NCI-H146 (cell line): ENCODE data around the gene DLG1.
A peak's percentile ranks its signal among the peaks of the same experiment; 100 is the strongest.

Experiments used
- DNase-seq: peaks from one replicate; lab custom pipeline; 2025; lab: John Stamatoyannopoulos, UW

DLG1 gene

GRCh38 chr3:197028728-197029510 is 269.5 kb downstream of the DLG1 start:
- DNase-seq = peak; percentile 60

- DNase-seq = no peak
These were observed 270.3 kb downstream of the DLG1 start for GRCh38 chr3:197027896-197028727.

- no peak for DNase-seq
These were observed 271.1 kb downstream of the DLG1 start for GRCh38 chr3:197027151-197027895.

GRCh38 chr3:197026481-197026866 is 271.9 kb downstream of the DLG1 start:
- DNase-seq = no peak

- DNase-seq = no peak
These were observed 272.5 kb downstream of the DLG1 start for GRCh38 chr3:197025736-197026480.

GRCh38 chr3:197024881-197025735 is 273.3 kb downstream of the DLG1 start:
- no peak for DNase-seq

GRCh38 chr3:197023998-197024651 is 274.3 kb downstream of the DLG1 start:
- no peak for DNase-seq

GRCh38 chr3:197023241-197023997 is 275.0 kb downstream of the DLG1 start:
- DNase-seq = no peak

GRCh38 chr3:197022405-197023231 is 275.8 kb downstream of the DLG1 start:
- no peak for DNase-seq

- DNase-seq = no peak
These were observed 276.5 kb downstream of the DLG1 start for GRCh38 chr3:197021729-197022404.

- no peak for DNase-seq
These were observed 277.2 kb downstream of the DLG1 start for GRCh38 chr3:197021231-197021630.

- DNase-seq = no peak
These were observed 278.9 kb downstream of the DLG1 start for GRCh38 chr3:197019535-197019934.

- no peak for DNase-seq
These were observed 279.4 kb downstream of the DLG1 start for GRCh38 chr3:197019021-197019420.

- DNase-seq = no peak
These were observed 281.4 kb downstream of the DLG1 start for GRCh38 chr3:197017003-197017402.

- no peak for DNase-seq
These were observed 282.3 kb downstream of the DLG1 start for GRCh38 chr3:197015790-197016736.

GRCh38 chr3:197014942-197015575 is 283.4 kb downstream of the DLG1 start:
- DNase-seq = no peak
